B cell (primary cell): Measurements from ENCODE around the gene CLASRP. TPM values are rescaled to one million over a fixed set of nuclear protein-coding genes. Genes with fewer than 3 reads are reported as not detected.
A peak's percentile ranks its signal among the peaks of the same experiment; 100 is the strongest.

Experiments used
- ATAC-seq: fragments of 200-7000 bp; cut with Tn5 transposase; one replicate; pipeline ENCODE4 v1.10.0; 2021; ENCODE audit warnings: low read depth, mild to moderate bottlenecking, moderate number of reproducible peaks, moderate library complexity
- CTCF ChIA-PET: fragments of 350-600 bp; sonication (Branson Sonifier 250); formaldehyde crosslinking; loops from one replicate; lab custom pipeline; 2021; ENCODE audit warnings: antibody characterized with exemption, inconsistent platforms; lab: Charles Lee
- POLR2A ChIA-PET: fragments of 350-600 bp; sonication (Branson Sonifier 250); formaldehyde crosslinking; loops from one replicate; lab custom pipeline; 2021; ENCODE audit warnings: antibody characterized with exemption; lab: Charles Lee
- DNase-seq: peaks from one replicate; pipeline ENCODE4 v3.0.0; 2013
- H2AFZ ChIP-seq: 2 replicates; pipeline ENCODE4 v1.6.1; 2012; ENCODE audit warnings: mild to moderate bottlenecking, low read depth, low read length; ENCODE audit not compliant: insufficient read depth, poor library complexity, severe bottlenecking
- H3K27ac ChIP-seq, 2 donors: 1 replicate in 1 of 2; 2 replicates in 1 of 2; pipeline ENCODE4 v1.5.1; 2012 to 2013; ENCODE audit warnings: low read length in 2 of 2, mild to moderate bottlenecking in 2 of 2, moderate library complexity in 1 of 2
- H3K27me3 ChIP-seq, 4 experiments: fragments of 200-600 bp in 1 of 4; sonication (generic) in 1 of 4; replicated peaks in 1 of 4; 1 replicate in 2 of 4; 2 replicates in 2 of 4; pipeline versions ENCODE4 v1.6.1 to v1.7.0; 2013 to 2016; ENCODE audit warnings: low read length in 3 of 4, mild to moderate bottlenecking in 2 of 4, mixed read lengths in 1 of 4, moderate library complexity in 1 of 4; ENCODE audit not compliant: insufficient read depth in 4 of 4, control insufficient read depth in 3 of 4; ENCODE audit errors: control extremely low read depth in 1 of 4
- H3K36me3 ChIP-seq, 2 experiments: replicated peaks in 1 of 2; 1 replicate in 1 of 2; 2 replicates in 1 of 2; pipeline versions ENCODE4 v1.6.1 to v1.7.1; 2013; ENCODE audit warnings: low read length in 1 of 2; ENCODE audit not compliant: insufficient read depth in 2 of 2, control insufficient read depth in 1 of 2; ENCODE audit errors: control extremely low read depth in 1 of 2, extremely low read depth in 1 of 2
- H3K4me1 ChIP-seq, 2 donors: fragments of 200-600 bp in 1 of 2; sonication (generic) in 1 of 2; 1 replicate in 1 of 2; 2 replicates in 1 of 2; pipeline versions ENCODE4 v1.5.1 to v1.6.1; 2013 to 2017; ENCODE audit warnings: low read length in 2 of 2; ENCODE audit not compliant: control insufficient read depth in 2 of 2, insufficient read depth in 2 of 2
- H3K4me2 ChIP-seq: replicated peaks from 2 replicates; pipeline ENCODE3; 2012; ENCODE audit warnings: mild to moderate bottlenecking, low read depth, low read length; ENCODE audit not compliant: poor library complexity, severe bottlenecking
- H3K4me3 ChIP-seq, 5 experiments: fragments of 200-600 bp in 1 of 5; sonication (generic) in 1 of 5; 1 replicate in 3 of 5; 2 replicates in 2 of 5; pipeline versions ENCODE4 v1.5.1 to v1.7.0; 2011 to 2016; ENCODE audit warnings: low read length in 4 of 5, mild to moderate bottlenecking in 4 of 5, low read depth in 2 of 5, control low read depth in 1 of 5, moderate library complexity in 1 of 5; ENCODE audit not compliant: insufficient read depth in 1 of 5; ENCODE audit errors: control extremely low read depth in 1 of 5, extremely low read depth in 1 of 5
- H3K79me2 ChIP-seq: fragments of 200-600 bp; sonication (generic); one replicate; pipeline ENCODE4 v1.6.0; 2016; ENCODE audit warnings: low read length; ENCODE audit not compliant: control insufficient read depth, insufficient read depth
- H3K9ac ChIP-seq: fragments of 200-600 bp; sonication (generic); 2 replicates; pipeline ENCODE4 v1.6.1; 2017; ENCODE audit warnings: mild to moderate bottlenecking, low read length, moderate library complexity
- H3K9me3 ChIP-seq, 3 donors: one replicate each; pipeline versions ENCODE4 v1.6.1 to v1.7.1; 2013; ENCODE audit warnings: low read length in 2 of 3; ENCODE audit not compliant: control insufficient read depth in 2 of 3, insufficient read depth in 1 of 3; ENCODE audit errors: control extremely low read depth in 1 of 3
- H4K20me1 ChIP-seq: 2 replicates; pipeline ENCODE4 v1.6.0; 2012; ENCODE audit warnings: mild to moderate bottlenecking, low read length; ENCODE audit not compliant: insufficient read depth, control insufficient read depth, poor library complexity, severe bottlenecking
- H3K27ac Mint-ChIP-seq: one replicate; pipeline ENCODE4 v1.8.0; 2021; ENCODE audit warnings: mixed read lengths
- H3K27me3 Mint-ChIP-seq: one replicate; pipeline ENCODE4 v1.8.0; 2021; ENCODE audit warnings: mixed read lengths
- H3K4me1 Mint-ChIP-seq: one replicate; pipeline ENCODE4 v1.8.0; 2021; ENCODE audit warnings: mixed read lengths
- H3K4me3 Mint-ChIP-seq: one replicate; pipeline ENCODE4 v1.8.0; 2021; ENCODE audit warnings: mixed read lengths
- H3K9me3 Mint-ChIP-seq: one replicate; pipeline ENCODE4 v1.8.0; 2022; ENCODE audit warnings: mixed read lengths; ENCODE audit not compliant: insufficient read depth
- CTCF ChIP-seq: fragments of 200-600 bp; IDR thresholded peaks from one replicate; pipeline ENCODE4 v1.8.0; 2022; ENCODE audit warnings: antibody characterized with exemption, mild to moderate bottlenecking
- EZH2 ChIP-seq: IDR thresholded peaks from 2 replicates; pipeline ENCODE4 v1.6.1; 2012; ENCODE audit warnings: borderline replicate concordance, low read depth, mild to moderate bottlenecking, moderate library complexity, low read length; ENCODE audit not compliant: insufficient read depth, poor library complexity, severe bottlenecking
- WGBS: methylation state at CpG from one replicate; pipeline ENCODE4 v1.1.5; 2013; ENCODE audit warnings: missing lambda C conversion rate; ENCODE audit not compliant: insufficient coverage; 5-methylcytosine and 5-hydroxymethylcytosine counted together
- intact Hi-C: fragments of 100-400 bp; cut with micrococcal nuclease; formaldehyde crosslinking; loops from one replicate; pipeline ENCODE4 v1.10.0; 2022
- polyA plus RNA-seq: library from polyadenylated mRNA; depleted of rRNA; stranded (reverse); fragments of >200 nt; gene quantifications from 2 replicates; pipeline ENCODE4 v1.2.3, GENCODE V29; 2012
- total RNA-seq, 2 donors: library from RNA; stranded (reverse); fragments of 120-200 nt in 1 of 2; gene quantifications; 1 replicate in 1 of 2; 2 replicates in 1 of 2; pipeline versions ENCODE4 v1.2.3 to v1.2.4, GENCODE V29; 2013 to 2022

CLASRP gene
- total and polyA plus RNA-seq, 2 donors (not counting 1 experiment from before 2014, with no cell fraction given) = 234 to 285 TPM

GRCh38 chr19:45090606-45091005 is 51.8 kb downstream of the CLASRP start:
- Mint-ChIP-seq H3K27ac (no peak overlapping the region), H3K9me3 (peaks cover 3% of the 10 kb centered on the region), H3K27me3 (no peaks in the 10 kb centered on the region), H3K4me3 (peak overlapping the region; percentile 13), H3K4me1 (peaks cover 50% of the 10 kb centered on the region)
- ATAC-seq (no peak), DNase-seq (no peak)
- peaks cover 0 to 16% of the 10 kb centered on the region in 2 experiments for H3K36me3 ChIP-seq
- H3K27ac ChIP-seq = no peak overlapping the region
- H3K27me3 ChIP-seq = no peaks in the 10 kb centered on the region
- POLR2A ChIA-PET = no interaction called here
- WGBS = no CpG with 5 or more reads among the region's 5 CpGs
- H3K9me3 ChIP-seq = peaks cover 0 to 8% (median 0%) of the 10 kb centered on the region in 3 donors
- TF ChIP-seq CTCF (no peak), EZH2 (no peak)
- H3K4me1 ChIP-seq = peaks cover 22 to 44% of the 10 kb centered on the region in 2 donors
- peaks cover 33% of the 10 kb centered on the region for H4K20me1 ChIP-seq
- CTCF ChIA-PET = no interaction called here
- H3K4me3 ChIP-seq = no peak overlapping the region
- H3K4me2 ChIP-seq = peak overlapping the region; percentile 88
- H3K79me2 ChIP-seq = peaks cover 68% of the 10 kb centered on the region
- H2AFZ ChIP-seq = peak overlapping the region; percentile 93
- H3K9ac ChIP-seq = no peak overlapping the region
- intact Hi-C loops = loop anchor here (1.0 to 5.0 kb wide), 5 partner anchors 11 to 135 kb away; partner anchors contain the start of genes BLOC1S3, CLASRP, CLPTM1 and GEMIN7
